ENCODE measurements around the gene STK25.

GRCh38 chr2:241467777-241468475 lies 40.5 kb downstream of the STK25 start:
- TF ChIP-seq CTCF (IDR thresholded peaks at IDR 0.05) (no peak), POLR2A (IDR thresholded peaks at IDR 0.05) (no peak)

Data from ovary (tissue), 3 donors.